GM21576 (cell line): ENCODE results near the gene GIMAP1.

Source experiments
- ATAC-seq: cut with Tn5 transposase; IDR thresholded peaks from one replicate; pipeline ENCODE4 v1.9.1; 2021; ENCODE audit warnings: mild to moderate bottlenecking, moderate library complexity; ENCODE audit not compliant: unreplicated experiment

GIMAP1 gene

DNA sequence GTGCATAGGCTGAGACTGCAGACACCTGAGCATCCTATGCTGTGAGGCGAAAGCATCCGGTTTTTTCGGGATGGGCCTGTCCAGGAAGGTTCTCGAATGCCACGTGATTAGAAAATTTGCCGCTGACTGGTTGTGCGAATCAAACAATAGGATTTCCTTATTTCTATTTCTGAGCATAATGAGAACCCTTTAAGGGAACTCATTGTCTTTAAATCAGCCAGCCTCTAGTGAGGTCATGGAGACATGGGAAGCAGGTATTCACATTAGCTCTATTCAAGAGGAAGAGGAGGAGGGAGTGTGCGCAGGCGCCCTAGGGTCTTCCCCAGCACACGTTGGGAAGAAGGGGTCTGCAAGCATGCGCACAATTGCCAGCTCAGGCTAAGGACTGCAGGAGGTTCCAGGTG, 5.6 kb downstream of the GIMAP1 start:
- ATAC-seq = no peak

DNA sequence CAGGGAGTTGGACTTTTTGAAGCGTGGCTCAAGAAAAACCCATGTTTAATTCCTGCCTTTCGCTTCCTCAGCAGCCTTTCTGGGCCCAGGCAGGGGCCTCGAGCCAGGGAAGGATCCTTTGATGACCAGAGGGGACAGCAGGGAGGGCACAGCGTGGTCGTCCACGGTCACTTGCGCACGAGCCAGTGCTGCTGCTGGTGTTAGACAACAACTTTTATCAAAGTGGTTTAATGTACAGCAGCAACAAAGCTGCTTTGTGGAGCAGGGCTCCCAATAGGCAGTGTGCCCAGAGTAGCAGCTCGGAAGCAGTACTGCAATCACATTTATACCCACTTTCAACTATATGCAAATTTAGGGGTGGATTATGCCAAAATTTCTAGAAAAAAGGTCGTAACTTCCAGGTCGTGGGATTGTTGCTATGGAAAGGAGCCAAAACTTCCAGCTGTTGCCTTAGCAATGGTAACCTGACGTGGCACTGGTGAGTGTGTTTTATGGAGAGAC, 6.1 kb downstream of the GIMAP1 start:
- ATAC-seq = no peak

DNA sequence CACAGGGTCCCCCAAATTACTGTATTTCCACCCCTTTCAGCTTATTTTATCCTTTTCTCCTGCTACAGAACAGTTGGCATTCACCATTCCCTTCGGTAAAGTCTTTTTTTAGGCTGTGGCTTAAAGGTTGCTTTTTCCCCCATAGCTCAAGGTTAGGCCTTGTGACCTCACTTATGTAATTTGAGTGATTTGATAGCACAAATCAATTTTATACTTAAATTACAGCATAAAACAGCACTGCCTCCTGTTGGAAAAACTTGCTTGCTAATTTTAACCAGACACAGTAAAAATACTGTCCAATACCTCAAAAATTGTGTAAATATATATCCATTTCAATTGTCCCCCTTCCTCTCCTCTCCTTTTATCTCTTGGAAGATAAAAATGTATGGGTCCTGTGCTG, 7.1 kb downstream of the GIMAP1 start:
- ATAC-seq = no peak

DNA sequence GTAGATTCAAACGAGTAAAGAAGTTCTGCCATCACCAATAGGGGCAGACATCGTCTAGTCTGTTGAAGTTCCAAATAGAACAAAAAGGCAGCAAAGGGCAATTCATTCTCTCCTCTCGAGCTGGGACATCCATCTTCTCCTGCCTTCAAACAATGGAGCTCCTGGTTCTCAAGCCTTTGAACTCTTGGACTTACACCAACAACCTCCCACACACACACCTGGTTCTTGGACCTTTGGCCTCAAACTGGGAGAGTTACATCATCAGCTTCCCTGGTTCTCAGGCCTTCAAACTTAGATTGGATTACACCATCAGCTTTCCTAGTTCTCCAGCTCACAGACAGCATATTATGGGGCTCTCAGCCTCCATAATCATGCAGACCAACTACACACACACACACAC, 11.0 kb downstream of the GIMAP1 start:
- ATAC-seq = no peak

DNA sequence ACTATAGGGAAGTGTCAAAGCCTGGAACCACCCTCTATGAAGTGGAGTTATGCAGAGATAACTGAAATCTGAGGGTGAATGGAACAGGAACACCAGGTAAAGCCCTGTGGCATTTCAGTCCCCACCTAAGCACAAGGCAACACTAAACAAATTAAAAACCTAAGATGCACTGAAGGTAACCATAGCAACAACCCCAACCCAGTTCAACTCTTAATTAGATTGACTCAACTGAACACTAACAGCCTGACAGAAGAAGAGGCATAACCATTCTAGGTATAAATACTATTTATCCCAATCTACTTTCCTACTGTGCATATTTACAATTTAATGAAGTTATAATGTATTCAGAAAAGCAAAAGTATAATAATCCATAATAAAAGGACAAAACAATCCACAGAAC, 11.6 kb downstream of the GIMAP1 start:
- no peak for ATAC-seq

DNA sequence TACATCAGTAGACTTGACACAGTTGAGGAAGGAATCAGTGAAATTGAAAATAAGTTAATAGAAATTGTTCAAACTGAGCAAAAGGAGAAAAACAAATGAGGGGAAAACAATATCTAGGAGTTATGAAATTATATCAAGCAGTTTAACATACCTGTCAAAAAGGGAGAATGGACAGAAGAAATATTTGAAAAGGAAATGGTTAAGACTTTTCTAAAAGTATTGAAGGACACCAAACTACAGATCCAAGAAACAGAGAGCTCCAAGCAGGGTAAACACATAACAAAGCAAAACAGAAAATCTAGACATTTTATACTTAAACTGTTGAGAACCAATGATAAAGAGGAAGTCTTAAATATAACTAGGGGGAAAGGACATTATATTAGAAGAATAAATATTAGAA, 12.2 kb downstream of the GIMAP1 start:
- ATAC-seq = no peak

DNA sequence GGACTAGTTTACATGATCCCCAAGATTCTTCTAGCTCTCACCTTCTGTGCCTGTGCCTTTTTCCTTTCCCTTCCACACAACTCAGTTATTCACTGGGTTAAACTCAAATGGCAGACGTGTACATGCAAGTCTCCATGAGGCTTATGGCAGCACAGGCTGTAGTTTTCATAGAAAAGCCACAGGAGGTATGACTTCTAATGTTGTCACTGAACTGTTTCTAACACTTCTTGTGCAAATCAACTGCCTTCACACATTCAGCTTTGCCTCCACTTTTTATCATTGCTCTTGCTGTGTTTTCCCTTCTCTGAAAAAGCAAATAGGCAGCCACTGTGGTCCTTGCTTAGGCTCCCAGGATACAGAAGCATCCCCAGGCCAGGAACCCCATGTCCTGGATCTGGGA, 15.5 kb downstream of the GIMAP1 start:
- no peak for ATAC-seq

DNA sequence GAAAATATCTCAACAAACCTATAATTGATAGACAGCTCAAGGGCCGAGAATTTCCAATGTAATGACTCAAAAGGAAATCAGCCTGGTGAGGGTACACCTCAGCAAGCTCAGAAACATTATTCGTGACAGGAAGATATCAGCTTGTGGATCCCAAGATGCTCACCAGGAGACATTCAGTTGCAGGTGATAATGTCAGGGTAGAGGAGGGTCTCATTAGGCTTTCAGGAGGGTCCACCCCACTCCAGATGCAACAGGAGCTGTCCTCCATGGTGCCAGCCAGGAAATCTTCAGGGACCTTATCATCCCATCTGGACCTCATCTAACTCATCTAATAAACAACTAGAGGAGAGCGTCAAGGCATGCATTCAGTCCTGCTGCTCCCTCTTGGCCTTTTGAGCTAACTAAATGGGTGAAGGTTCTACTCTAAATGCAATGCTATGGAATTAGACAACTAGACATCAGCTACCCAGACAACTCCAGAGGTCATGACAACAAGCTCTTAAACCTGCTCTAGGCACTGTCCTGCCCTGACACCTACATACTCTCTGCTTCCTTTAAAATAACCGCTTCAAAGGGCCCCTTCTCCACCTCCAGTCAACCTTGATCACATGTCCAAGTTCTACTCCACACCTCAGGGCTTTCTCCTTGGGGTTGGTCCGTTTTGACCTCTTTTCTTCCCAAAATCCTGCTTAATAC, 16.5 kb downstream of the GIMAP1 start:
- ATAC-seq = no peak

DNA sequence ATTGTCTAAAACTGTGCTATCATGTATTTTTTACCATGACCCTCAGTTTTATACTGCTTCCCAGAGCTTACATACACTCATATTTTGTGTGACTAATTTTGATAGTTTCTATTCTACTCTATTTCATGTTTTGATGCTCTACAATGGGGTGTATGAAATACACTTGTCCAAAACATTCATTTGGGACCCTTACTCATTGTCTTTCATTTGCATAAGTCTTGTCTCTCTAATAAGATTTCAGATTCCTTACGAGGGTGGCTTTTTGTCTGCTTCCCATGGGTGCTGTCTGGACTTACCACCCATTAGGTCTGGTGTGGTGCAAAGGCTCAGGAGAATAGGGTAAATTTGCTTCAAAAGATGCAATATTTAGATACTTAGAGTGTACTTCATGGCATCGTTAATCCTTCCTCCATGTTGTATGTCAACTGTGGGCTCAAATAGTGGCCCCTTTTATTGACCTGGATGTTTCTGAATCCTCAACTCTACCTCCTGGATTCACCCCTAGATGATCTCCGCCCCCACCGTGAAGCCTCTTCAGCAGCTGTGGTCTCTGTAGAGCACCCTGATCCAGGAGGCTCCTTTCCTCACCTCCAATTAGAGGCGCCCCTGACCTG, 17.2 kb downstream of the GIMAP1 start:
- no peak for ATAC-seq

DNA sequence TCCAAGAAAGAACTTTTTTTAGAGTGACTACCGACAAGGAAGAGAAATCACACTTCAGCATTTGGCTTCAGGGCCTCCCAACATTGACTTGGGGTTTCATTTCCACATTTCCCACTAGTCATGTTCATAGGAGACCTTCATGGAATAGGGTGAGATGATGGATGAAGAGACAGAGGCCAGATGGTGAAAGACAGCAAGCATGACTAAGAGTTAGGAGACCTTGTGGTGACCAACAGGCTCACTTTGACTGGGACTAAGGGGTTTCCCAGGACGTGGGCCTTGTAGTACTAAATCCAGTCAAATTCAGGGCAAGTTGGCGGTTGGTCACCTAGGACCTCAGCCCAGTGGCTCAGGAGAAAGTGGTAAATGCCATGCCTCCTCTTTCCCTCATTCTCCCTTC, 17.8 kb downstream of the GIMAP1 start:
- ATAC-seq = no peak

DNA sequence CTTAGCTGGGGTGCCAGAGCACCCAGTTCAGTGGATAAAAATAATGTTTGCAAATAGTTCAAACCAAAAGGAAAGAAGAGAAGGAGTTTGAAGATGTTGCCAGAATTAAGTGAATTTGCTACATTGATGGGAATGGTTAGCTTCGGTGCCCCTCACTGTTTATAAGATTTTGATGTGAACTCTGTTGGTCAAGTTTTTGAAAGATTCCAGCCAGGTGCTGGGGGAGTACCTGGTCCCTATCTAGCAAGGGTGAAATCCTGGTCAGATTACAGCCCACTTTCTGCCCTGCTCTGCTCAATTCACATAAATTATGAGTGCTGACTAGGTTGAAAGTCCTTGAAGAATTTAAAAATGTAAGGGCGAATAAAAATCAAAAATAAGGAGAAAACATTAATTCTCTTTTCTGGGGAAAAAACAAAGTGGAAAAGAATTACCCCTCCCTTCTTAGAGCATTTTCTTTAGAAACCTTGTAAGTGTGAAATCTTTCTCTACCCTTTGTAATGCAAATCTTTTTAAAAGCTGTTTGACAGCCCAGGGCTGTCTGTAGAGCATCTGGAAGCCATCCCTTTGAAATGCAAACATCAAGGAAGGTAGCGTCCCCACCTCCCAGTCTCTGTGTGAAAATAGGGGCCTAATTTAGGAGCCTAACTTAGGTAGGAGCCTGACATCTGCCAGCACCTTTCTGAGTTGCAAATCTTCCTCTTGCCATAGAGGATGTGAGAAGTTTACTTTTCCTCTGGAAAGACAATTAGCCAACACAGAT, 19.4 kb downstream of the GIMAP1 start:
- no peak for ATAC-seq

DNA sequence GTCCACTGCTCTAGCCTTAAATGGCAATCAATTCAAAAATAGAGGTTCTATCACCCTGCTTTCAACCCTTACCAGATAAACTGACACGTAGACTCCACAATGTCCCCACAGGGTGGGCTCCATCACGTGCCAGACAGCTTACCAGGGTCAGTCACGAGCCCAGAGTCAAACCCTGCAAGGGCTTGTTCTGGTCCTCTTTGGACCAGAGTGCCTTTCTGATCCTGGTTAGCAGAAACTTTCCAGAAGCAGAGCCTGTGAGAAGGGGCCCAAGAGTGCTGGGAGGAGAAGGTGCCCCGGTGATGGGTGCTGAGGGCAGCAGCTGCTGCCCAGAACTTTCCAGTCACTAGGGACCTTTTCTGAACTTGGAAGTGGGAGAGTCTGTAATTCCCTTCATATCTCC, 20.5 kb downstream of the GIMAP1 start:
- ATAC-seq = no peak

DNA sequence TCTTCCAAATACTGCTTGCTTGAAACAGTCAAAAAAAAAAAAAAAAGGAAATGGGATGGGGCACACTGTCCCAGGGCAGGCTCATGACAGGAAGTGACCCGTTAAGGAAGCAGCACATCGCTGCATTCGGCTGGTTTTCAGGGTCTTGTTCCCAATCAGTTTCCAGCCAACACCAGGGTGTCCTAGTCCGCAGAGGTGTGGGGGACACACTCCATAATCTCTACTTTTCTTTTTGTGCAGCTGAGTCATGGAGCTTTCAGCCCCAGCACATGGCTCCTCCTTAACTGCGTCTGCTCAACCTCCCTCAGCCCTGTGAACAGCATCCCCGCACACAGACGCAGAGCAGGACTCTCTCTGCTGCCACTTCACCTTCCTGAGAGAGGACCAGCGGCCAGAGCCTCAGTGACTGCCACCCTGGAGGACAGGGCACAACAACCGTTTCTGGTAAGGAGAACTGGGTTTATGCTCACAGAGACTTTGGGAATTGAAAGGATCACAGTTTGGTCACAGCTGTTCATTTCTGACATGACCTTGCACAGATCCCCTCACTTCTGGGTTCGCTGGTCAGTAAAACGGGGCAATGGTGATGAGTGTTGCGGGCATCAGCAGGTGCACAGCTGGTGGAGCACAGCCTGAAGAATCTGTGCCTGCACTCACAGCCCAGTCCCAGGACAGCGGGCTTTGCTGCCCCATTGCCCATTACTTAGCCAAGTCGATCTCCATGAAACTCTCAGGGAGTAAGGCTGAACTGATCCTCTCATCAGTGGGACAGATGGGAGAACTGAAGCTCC, 21.0 kb downstream of the GIMAP1 start, which contains the start of gene GIMAP5:
TSS of gene GIMAP5 (plus strand) at position 154 of the 791 bp plus-strand sequence. CDS start 3,467 bp downstream, outside the sequence.
- peak; percentile 81 for ATAC-seq

DNA sequence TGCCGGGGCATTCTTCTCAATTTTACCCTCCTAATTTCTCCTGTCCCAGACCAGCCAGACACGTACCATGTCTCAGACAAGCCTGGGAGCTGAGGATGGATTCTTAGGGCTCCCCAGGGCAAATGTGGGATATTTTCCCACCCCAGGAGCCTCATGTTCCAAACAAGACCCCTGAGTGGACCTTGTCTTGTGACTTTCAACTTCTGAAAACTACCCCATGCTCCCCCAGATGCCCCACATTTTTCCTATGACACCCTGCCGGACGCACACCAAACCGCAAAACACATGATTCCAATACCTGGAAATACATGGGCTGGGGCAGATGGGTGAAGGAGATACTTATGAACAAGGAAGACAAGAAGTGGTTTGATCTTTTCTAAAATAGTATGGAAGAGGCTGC, 21.7 kb downstream of the GIMAP1 start:
- ATAC-seq = no peak

DNA sequence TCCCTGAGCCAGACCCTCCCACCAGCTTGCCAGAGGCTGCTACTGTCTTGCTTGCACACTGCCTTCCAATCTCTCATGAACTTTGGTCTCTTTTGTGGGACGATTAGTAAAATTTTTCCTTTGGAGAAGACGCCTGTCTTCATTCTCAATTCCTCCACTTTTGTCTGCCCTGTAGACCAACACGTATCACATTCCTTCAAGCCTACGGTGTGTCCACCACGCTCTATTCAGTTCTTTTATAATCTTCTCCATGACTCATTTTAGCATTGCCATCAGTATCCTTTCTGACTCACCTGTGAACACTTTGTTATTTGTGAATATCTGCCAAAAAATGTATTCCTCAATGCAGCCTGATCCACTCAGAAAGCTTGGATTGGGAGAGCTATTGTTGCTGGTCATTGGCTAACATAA, 22.2 kb downstream of the GIMAP1 start:
- ATAC-seq = no peak

DNA sequence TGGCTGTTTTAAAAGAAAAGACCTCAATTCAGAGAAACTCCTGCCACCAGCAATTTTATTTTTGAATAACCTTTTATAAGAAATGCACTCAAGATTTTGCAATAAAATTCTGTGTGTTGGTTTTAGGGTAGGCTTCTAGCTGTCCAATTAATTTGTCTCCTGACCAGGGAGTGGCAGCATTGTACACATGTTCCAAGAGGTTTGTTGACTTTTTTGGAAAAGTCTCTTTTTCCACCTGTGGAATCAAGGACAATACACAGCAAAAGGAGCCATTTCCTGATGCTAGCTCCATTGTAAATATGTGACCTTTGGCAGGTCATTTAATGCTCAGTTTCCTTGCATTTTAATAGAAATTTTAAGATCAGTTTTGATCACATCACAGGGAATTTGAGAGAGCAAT, 22.6 kb downstream of the GIMAP1 start:
- ATAC-seq = no peak

DNA sequence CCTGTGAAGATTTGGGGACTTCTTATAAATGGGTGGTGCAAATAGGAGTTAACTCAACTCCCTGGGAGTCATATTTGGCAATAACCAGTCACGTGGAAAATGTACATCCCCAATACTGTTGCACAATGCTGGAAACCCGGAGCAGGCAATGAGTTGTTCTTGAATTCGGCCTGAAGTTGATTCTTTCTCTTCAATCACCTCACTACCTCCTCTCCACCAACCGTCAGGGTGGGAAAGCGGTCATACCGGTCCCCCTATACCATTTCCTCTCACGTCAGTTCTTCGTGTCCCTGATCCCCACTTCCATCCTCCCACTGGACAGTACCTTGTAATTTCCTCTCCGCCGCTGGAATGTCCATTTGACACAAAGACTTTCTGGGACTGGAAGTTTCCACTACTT, 23.6 kb downstream of the GIMAP1 start:
- no peak for ATAC-seq

DNA sequence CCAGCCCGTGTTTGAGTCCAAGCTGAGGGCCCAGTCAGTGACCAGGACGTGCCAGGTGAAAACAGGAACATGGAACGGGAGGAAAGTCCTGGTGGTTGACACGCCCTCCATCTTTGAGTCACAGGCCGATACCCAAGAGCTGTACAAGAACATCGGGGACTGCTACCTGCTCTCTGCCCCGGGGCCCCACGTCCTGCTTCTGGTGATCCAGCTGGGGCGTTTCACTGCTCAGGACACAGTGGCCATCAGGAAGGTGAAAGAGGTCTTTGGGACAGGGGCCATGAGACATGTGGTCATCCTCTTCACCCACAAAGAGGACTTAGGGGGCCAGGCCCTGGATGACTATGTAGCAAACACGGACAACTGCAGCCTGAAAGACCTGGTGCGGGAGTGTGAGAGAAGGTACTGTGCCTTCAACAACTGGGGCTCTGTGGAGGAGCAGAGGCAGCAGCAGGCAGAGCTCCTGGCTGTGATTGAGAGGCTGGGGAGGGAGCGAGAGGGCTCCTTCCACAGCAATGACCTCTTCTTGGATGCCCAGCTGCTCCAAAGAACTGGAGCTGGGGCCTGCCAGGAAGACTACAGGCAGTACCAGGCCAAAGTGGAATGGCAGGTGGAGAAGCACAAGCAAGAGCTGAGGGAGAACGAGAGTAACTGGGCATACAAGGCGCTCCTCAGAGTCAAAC, 26.0 kb downstream of the GIMAP1 start:
- no peak for ATAC-seq

DNA sequence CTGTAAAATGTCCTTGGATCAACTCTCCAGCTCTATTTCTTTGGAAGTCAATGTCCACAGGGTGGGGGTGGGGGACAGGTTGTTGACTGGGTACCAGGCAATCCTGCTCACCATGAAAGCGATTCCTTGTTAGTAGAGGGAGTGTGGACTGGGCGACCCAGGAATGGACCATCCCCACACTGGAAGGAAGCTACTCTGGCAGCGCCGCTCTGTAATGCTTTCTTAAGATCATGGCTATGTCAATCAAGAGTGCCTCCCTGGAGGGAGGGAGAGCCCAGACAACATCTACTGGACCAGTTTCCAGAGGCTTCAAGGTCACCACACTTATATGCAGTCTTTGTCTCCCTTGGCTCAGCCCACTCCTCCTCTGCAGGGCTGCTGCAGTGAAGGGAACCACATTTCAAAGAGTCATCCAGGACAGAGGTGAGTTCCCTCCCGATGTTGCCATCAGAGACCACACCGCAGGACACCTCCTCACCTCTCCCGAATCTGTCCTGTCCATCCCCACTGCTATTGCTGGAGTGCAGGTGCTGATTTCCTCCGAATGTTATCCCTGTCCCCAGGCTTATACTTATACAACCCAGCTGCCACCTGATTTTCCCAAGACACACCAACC, 27.7 kb downstream of the GIMAP1 start:
- ATAC-seq = no peak

DNA sequence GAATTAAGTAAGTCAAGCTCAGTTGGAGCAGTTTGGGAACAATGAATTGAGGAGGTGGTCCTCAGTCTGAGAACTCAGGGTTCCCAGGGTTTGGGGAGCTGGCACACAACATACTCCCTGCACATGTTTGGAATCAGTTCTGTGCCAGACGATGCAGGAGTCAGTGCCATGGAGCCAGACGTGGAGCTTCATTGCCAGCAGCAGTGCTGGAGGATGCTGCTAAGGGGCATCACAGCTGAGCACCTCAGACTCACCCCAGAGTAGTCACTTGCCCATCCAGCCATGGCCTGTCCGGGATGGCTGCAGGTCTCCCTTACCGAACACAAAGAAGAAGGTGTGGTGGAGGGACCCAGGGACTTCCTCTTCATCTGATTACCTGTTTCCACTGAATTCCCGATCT, 28.7 kb downstream of the GIMAP1 start:
- ATAC-seq = no peak
